ENCODE data around the gene PPP6R3.

The PPP6R3 gene

GRCh38 chr11:68658097-68658496, 197.5 kb downstream of the PPP6R3 start:
- no peak for DNase-seq (ENCODE audit: low read depth in 2 of 2)
- H3K4me3 ChIP-seq (replicated peaks in 1 of 2; ENCODE audit: low read depth in 2 of 2, low read length in 2 of 2), result no peak overlapping the region
- no peak for TF ChIP-seq CTCF (IDR thresholded peaks at IDR 0.05; ENCODE audit: low read depth, low read length)

- no peak for TF ChIP-seq CTCF (IDR thresholded peaks at IDR 0.05; ENCODE audit: low read depth, low read length)
- peak; percentile 62 to 72 for DNase-seq (ENCODE audit: low read depth in 2 of 2)
- H3K4me3 ChIP-seq (replicated peaks in 1 of 2; ENCODE audit: low read depth in 2 of 2, low read length in 2 of 2), result no peak overlapping the region
Observed at GRCh38 chr11:68658661-68659060, 198.1 kb downstream of the PPP6R3 start.

GRCh38 chr11:68659158-68659921, 198.8 kb downstream of the PPP6R3 start:
- H3K4me3 ChIP-seq (replicated peaks in 1 of 2; ENCODE audit: low read depth in 2 of 2, low read length in 2 of 2), result no peak overlapping the region
- DNase-seq (ENCODE audit: low read depth in 2 of 2), result peak; percentile 98
- TF ChIP-seq CTCF (IDR thresholded peaks at IDR 0.05; ENCODE audit: low read depth, low read length), result no peak

- H3K4me3 ChIP-seq (replicated peaks in 1 of 2; ENCODE audit: low read depth in 2 of 2, low read length in 2 of 2), result no peak overlapping the region
- DNase-seq (ENCODE audit: low read depth in 2 of 2), result no peak
- no peak for TF ChIP-seq CTCF (IDR thresholded peaks at IDR 0.05; ENCODE audit: low read depth, low read length)
Observed at GRCh38 chr11:68660066-68660810, 199.7 kb downstream of the PPP6R3 start.

- H3K4me3 ChIP-seq (replicated peaks in 1 of 2; ENCODE audit: low read depth in 2 of 2, low read length in 2 of 2), result no peak overlapping the region
- no peak for TF ChIP-seq CTCF (IDR thresholded peaks at IDR 0.05; ENCODE audit: low read depth, low read length)
- no peak for DNase-seq (ENCODE audit: low read depth in 2 of 2)
Observed at GRCh38 chr11:68661014-68661413, 200.5 kb downstream of the PPP6R3 start.

- DNase-seq (ENCODE audit: low read depth in 2 of 2), result no peak
- no peak for TF ChIP-seq CTCF (IDR thresholded peaks at IDR 0.05; ENCODE audit: low read depth, low read length)
- no peak overlapping the region for H3K4me3 ChIP-seq (replicated peaks in 1 of 2; ENCODE audit: low read depth in 2 of 2, low read length in 2 of 2)
Observed at GRCh38 chr11:68661697-68662603, 201.4 kb downstream of the PPP6R3 start.
